Measurements from ENCODE around the gene SKAP2.

Gene SKAP2

DNA sequence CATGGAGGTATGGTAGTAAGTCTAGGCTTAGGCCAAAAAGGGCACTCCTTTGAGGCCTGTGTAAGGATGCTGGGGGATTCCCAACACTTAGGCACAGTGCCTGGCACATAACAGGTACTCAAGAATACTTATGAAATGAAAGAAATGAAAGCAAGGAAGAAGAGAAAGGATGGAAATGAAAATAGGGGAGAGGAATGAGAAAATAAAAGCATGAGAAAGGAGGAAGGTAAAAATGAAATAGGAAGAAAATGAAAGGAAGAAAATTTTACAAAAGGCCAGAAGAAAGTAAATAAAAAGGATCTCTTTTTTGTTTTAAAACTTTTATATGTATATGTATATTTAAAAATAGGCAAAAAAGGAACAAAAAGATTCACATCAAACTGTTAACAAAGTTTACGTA lies 146.3 kb downstream of the SKAP2 start:
- no peaks in the 10 kb centered on the region for H3K79me2 ChIP-seq
- no peak overlapping the region for H3K4me3 ChIP-seq (ENCODE audit: low read depth, low read length)
- no peaks in the 10 kb centered on the region for H3K9me3 ChIP-seq (ENCODE audit: control insufficient read depth, low read length)
- TF ChIP-seq, protein P1, sequence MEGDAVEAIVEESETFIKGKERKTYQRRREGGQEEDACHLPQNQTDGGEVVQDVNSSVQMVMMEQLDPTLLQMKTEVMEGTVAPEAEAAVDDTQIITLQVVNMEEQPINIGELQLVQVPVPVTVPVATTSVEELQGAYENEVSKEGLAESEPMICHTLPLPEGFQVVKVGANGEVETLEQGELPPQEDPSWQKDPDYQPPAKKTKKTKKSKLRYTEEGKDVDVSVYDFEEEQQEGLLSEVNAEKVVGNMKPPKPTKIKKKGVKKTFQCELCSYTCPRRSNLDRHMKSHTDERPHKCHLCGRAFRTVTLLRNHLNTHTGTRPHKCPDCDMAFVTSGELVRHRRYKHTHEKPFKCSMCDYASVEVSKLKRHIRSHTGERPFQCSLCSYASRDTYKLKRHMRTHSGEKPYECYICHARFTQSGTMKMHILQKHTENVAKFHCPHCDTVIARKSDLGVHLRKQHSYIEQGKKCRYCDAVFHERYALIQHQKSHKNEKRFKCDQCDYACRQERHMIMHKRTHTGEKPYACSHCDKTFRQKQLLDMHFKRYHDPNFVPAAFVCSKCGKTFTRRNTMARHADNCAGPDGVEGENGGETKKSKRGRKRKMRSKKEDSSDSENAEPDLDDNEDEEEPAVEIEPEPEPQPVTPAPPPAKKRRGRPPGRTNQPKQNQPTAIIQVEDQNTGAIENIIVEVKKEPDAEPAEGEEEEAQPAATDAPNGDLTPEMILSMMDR (IDR thresholded peaks at IDR 0.05) = no peak
- no peak overlapping the region for H2AFZ ChIP-seq
- no peak overlapping the region for H3K27ac ChIP-seq
- no peak overlapping the region for H3K4me2 ChIP-seq (ENCODE audit: low read length)
- no peaks in the 10 kb centered on the region for H3K36me3 ChIP-seq (ENCODE audit: control insufficient read depth, insufficient read depth, low read length)
- no peaks in the 10 kb centered on the region for H3K4me1 ChIP-seq
- H3K27me3 ChIP-seq (ENCODE audit: control insufficient read depth, insufficient read depth, low read length) = no peaks in the 10 kb centered on the region
- H3K9ac ChIP-seq = no peak overlapping the region

DNA sequence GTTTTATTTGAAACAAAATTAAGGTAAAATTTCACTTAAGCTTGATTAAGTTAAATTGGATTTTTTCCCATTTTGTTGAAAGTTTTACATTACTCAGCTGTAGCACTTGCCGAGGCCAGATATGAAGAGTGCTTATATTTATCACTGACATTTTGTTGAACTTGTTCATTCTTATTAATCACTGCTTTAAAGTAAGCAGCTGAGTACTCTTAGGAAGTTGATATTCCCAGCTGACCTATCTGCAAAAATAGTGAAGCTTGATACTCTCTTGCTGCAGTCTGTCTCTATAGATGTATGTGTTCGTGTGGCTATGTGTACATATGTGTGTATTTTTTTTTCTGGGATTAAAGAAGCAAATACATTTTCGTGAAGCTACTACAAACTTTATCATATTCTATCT lies 150.0 kb downstream of the SKAP2 start:
- no peaks in the 10 kb centered on the region for H3K4me1 ChIP-seq
- TF ChIP-seq, protein P1 (IDR thresholded peaks at IDR 0.05) = no peak
- H3K4me2 ChIP-seq (ENCODE audit: low read length) = no peak overlapping the region
- H3K27ac ChIP-seq = no peak overlapping the region
- no peaks in the 10 kb centered on the region for H3K9me3 ChIP-seq (ENCODE audit: control insufficient read depth, low read length)
- H3K9ac ChIP-seq = no peak overlapping the region
- no peaks in the 10 kb centered on the region for H3K36me3 ChIP-seq (ENCODE audit: control insufficient read depth, insufficient read depth, low read length)
- H3K79me2 ChIP-seq = no peaks in the 10 kb centered on the region
- no peaks in the 10 kb centered on the region for H3K27me3 ChIP-seq (ENCODE audit: control insufficient read depth, insufficient read depth, low read length)
- no peak overlapping the region for H2AFZ ChIP-seq
- no peak overlapping the region for H3K4me3 ChIP-seq (ENCODE audit: low read depth, low read length)

DNA sequence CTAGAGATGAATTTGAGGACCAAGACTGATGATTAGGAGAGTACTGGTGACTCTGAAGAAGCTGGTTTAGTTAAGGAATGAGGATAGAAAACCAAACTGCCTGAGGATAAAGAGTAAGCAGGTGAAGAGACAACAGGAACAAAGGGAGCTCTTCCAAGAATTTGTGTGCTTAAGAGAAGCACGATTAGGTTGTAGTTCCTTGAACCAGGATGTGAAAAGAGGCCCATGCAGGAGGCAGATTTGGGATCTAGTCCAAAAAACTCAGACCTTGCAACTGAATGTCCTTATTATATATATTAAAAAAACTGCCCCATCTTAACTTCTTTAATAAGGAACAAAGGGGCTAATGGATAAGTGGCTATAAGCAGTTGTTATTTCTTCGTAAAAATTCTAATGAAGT lies 150.4 kb downstream of the SKAP2 start:
- H3K9ac ChIP-seq = no peak overlapping the region
- no peaks in the 10 kb centered on the region for H3K4me1 ChIP-seq
- H2AFZ ChIP-seq = no peak overlapping the region
- no peak overlapping the region for H3K4me3 ChIP-seq (ENCODE audit: low read depth, low read length)
- no peak overlapping the region for H3K27ac ChIP-seq
- no peaks in the 10 kb centered on the region for H3K27me3 ChIP-seq (ENCODE audit: control insufficient read depth, insufficient read depth, low read length)
- H3K36me3 ChIP-seq (ENCODE audit: control insufficient read depth, insufficient read depth, low read length) = no peaks in the 10 kb centered on the region
- TF ChIP-seq, protein P1 (IDR thresholded peaks at IDR 0.05) = no peak
- H3K9me3 ChIP-seq (ENCODE audit: control insufficient read depth, low read length) = no peaks in the 10 kb centered on the region
- no peak overlapping the region for H3K4me2 ChIP-seq (ENCODE audit: low read length)
- H3K79me2 ChIP-seq = no peaks in the 10 kb centered on the region

DNA sequence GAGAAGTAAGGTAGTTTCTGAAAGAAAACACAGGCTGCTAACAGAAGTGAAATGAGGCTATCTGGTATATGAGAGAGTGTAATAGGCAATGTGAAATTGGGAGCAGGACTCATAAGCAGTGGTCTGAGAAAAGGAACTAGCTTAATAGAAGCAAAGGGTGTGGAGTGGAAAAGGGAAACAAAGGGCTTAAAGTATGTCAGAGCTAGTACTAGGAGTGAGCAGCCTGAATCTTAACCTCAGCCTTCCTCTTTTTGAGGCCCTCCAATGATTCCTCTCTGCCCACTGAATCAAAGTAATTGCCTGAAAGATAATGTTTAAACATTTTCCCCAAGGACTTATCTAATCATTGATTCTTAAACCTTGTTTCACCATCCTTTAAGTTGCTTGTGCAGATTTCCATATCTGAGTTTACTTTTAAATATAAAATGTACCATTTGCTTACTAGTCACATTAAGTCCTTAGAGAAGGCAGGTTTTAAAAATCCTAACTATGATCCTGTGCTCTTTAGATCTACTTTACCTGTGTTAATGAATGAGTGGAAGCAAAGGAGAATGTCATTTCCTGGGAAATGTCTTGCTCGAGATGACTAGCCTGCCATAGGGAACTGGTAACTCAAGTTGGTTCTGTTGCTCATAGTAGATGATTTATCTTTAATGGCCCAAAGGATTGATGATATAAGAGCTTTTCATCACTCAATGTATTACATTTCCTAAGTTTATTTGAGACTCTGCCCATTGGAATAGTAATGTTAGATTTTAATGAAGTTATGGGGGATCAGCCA lies 155.0 kb downstream of the SKAP2 start:
- H3K9ac ChIP-seq = no peak overlapping the region
- H3K4me1 ChIP-seq = no peaks in the 10 kb centered on the region
- no peaks in the 10 kb centered on the region for H3K36me3 ChIP-seq (ENCODE audit: control insufficient read depth, insufficient read depth, low read length)
- H2AFZ ChIP-seq = no peak overlapping the region
- no peaks in the 10 kb centered on the region for H3K27me3 ChIP-seq (ENCODE audit: control insufficient read depth, insufficient read depth, low read length)
- H3K27ac ChIP-seq = no peak overlapping the region
- H3K9me3 ChIP-seq (ENCODE audit: control insufficient read depth, low read length) = no peaks in the 10 kb centered on the region
- no peak overlapping the region for H3K4me3 ChIP-seq (ENCODE audit: low read depth, low read length)
- no peak overlapping the region for H3K4me2 ChIP-seq (ENCODE audit: low read length)
- TF ChIP-seq, protein P1 (IDR thresholded peaks at IDR 0.05) = no peak
- H3K79me2 ChIP-seq = no peaks in the 10 kb centered on the region

DNA sequence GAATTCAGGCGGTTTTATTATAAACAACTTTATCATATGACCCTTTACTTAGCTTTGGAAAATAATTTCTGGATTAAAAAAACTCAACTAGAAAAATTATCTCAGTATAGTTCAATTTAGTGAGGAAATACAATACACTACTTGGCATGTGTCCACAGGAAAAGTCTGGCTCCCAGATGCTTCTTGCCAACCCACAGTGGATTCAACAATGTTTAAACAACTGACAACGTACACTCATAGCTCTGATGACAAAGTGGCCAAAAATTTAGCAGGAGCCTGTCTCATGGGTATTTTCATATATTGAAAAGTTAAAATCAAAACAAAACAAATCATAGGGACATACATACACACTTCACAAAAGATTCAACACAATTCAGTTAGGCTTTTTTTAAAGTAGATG lies 158.8 kb downstream of the SKAP2 start:
- Histone ChIP-seq H3K27ac (no peak overlapping the region), H3K79me2 (no peaks in the 10 kb centered on the region), H3K4me1 (no peaks in the 10 kb centered on the region), H2AFZ (no peak overlapping the region), H3K4me3 (ENCODE audit: low read depth, low read length) (no peak overlapping the region), H3K4me2 (ENCODE audit: low read length) (no peak overlapping the region), H3K36me3 (ENCODE audit: control insufficient read depth, insufficient read depth, low read length) (no peaks in the 10 kb centered on the region), H3K9ac (no peak overlapping the region), H3K27me3 (ENCODE audit: control insufficient read depth, insufficient read depth, low read length) (no peaks in the 10 kb centered on the region), H3K9me3 (ENCODE audit: control insufficient read depth, low read length) (no peaks in the 10 kb centered on the region)
- TF ChIP-seq, protein P1 (IDR thresholded peaks at IDR 0.05) = no peak

Measured in parathyroid adenoma (tissue), 2 donors.